ENCODE data around the gene TUSC1.
"Not testable (repeated sequence)": the region's sequence is repeated elsewhere in the genome, so short reads cannot be mapped to it uniquely, and the experiment has no call there.

The TUSC1 gene

GRCh38 chr9:25703701-25704357 lies 25.6 kb upstream of the TUSC1 start:
- DNase-seq (ENCODE audit: insufficient read length, low spot score) (no peak), FAIRE-seq (no peak)
- no peak for TF ChIP-seq CTCF (IDR thresholded peaks at IDR 0.05; ENCODE audit: insufficient read depth, missing control alignments)

GRCh38 chr9:25702536-25702935 lies 24.3 kb upstream of the TUSC1 start:
- FAIRE-seq (no peak), DNase-seq (ENCODE audit: insufficient read length, low spot score) (no peak)
- no peak for TF ChIP-seq CTCF (IDR thresholded peaks at IDR 0.05; ENCODE audit: insufficient read depth, missing control alignments)

GRCh38 chr9:25700899-25701298 lies 22.7 kb upstream of the TUSC1 start:
- not testable (repeated sequence) for DNase-seq (ENCODE audit: insufficient read length, low spot score); FAIRE-seq

- TF ChIP-seq CTCF (IDR thresholded peaks at IDR 0.05; ENCODE audit: insufficient read depth, missing control alignments) = no peak
- DNase-seq (ENCODE audit: insufficient read length, low spot score) = no peak
- FAIRE-seq = no peak
These were observed 22.2 kb upstream of the TUSC1 start for GRCh38 chr9:25700430-25700829.

- DNase-seq (ENCODE audit: insufficient read length, low spot score) (no peak), FAIRE-seq (no peak)
- TF ChIP-seq CTCF (IDR thresholded peaks at IDR 0.05; ENCODE audit: insufficient read depth, missing control alignments) = no peak
These were observed 13.5 kb upstream of the TUSC1 start for GRCh38 chr9:25691786-25692185.

- no peak for FAIRE-seq
- TF ChIP-seq CTCF (IDR thresholded peaks at IDR 0.05; ENCODE audit: insufficient read depth, missing control alignments) = no peak
- DNase-seq (ENCODE audit: insufficient read length, low spot score) = no peak
These were observed 6.1 kb upstream of the TUSC1 start for GRCh38 chr9:25684321-25684720.

GRCh38 chr9:25681266-25681665 lies 3.0 kb upstream of the TUSC1 start:
- no peak for FAIRE-seq
- no peak for DNase-seq (ENCODE audit: insufficient read length, low spot score)
- no peak for TF ChIP-seq CTCF (IDR thresholded peaks at IDR 0.05; ENCODE audit: insufficient read depth, missing control alignments)
